H1 (cell line): ENCODE results near the gene UVSSA. TPM values are rescaled to one million over a fixed set of nuclear protein-coding genes. Genes with fewer than 3 reads are reported as not detected.

Experiments
- CTCF ChIA-PET: fragments of 300-600 bp; sonication (Branson Sonifier 250); formaldehyde crosslinking; loops from one replicate; lab custom pipeline; 2021; ENCODE audit not compliant: partially characterized antibody; lab: Charles Lee
- POLR2A ChIA-PET: fragments of 300-600 bp; sonication (Branson Sonifier 250); formaldehyde crosslinking; loops from one replicate; lab custom pipeline; 2021; ENCODE audit warnings: inconsistent platforms; ENCODE audit not compliant: partially characterized antibody; lab: Charles Lee
- DNase-seq, 2 experiments: peaks; one replicate each; pipeline versions ENCODE4 v3.0.0 to v3.0.0-alpha.2; 2010 to 2022; ENCODE audit warnings: low spot score in 2 of 2, low read depth in 1 of 2, mixed read lengths in 1 of 2
- FAIRE-seq: peaks from 2 replicates; lab custom pipeline; 2011; peaks lifted over from hg19 to GRCh38; lab: Jason Lieb, UNC
- H2AFZ ChIP-seq: 2 replicates; pipeline ENCODE4 v1.8.1; 2012; ENCODE audit warnings: low read length, inconsistent platforms
- H2AK5ac ChIP-seq: 2 replicates; pipeline ENCODE4 v1.6.1; 2013; ENCODE audit warnings: low read depth, low read length
- H2BK120ac ChIP-seq: replicated peaks from 2 replicates; pipeline ENCODE3; 2013; ENCODE audit warnings: low read depth, low read length, inconsistent platforms
- H2BK12ac ChIP-seq: 2 replicates; pipeline ENCODE4 v1.6.1; 2013; ENCODE audit warnings: low read depth, low read length
- H2BK15ac ChIP-seq: 2 replicates; pipeline ENCODE4 v1.6.1; 2013; ENCODE audit warnings: low read length
- H2BK20ac ChIP-seq: 2 replicates; pipeline ENCODE4 v1.6.1; 2013; ENCODE audit warnings: low read length
- H2BK5ac ChIP-seq: 2 replicates; pipeline ENCODE4 v1.6.1; 2013; ENCODE audit warnings: low read depth, low read length
- H3K14ac ChIP-seq: 2 replicates; pipeline ENCODE4 v1.6.1; 2013; ENCODE audit warnings: inconsistent platforms; ENCODE audit not compliant: insufficient read length
- H3K18ac ChIP-seq: 2 replicates; pipeline ENCODE4 v1.6.1; 2013; ENCODE audit warnings: low read length; ENCODE audit errors: extremely low read depth
- H3K23ac ChIP-seq: 2 replicates; pipeline ENCODE4 v1.6.1; 2013; ENCODE audit warnings: inconsistent platforms; ENCODE audit not compliant: insufficient read length
- H3K23me2 ChIP-seq: 2 replicates; pipeline ENCODE4 v1.6.1; 2013; ENCODE audit warnings: low read depth, low read length
- H3K27ac ChIP-seq: 2 replicates; pipeline ENCODE4 v1.6.1; 2011; ENCODE audit warnings: low read depth, low read length, inconsistent platforms
- H3K27me3 ChIP-seq, 4 experiments: replicated peaks in 1 of 4; 1 replicate in 1 of 4; 2 replicates in 3 of 4; pipeline versions ENCODE4 v1.6.1 to v1.8.1; 2011 to 2013; ENCODE audit warnings: low read length in 3 of 4, mild to moderate bottlenecking in 3 of 4, inconsistent platforms in 2 of 4, mixed read lengths in 2 of 4, moderate library complexity in 1 of 4; ENCODE audit not compliant: control insufficient read depth in 3 of 4, insufficient read depth in 3 of 4; ENCODE audit errors: extremely low read depth in 1 of 4
- H3K36me3 ChIP-seq, 4 experiments: 2 replicates each; pipeline versions ENCODE4 v1.6.1 to v1.8.1; 2011 to 2013; ENCODE audit warnings: mild to moderate bottlenecking in 4 of 4, low read length in 3 of 4, moderate library complexity in 2 of 4, control low read depth in 1 of 4, inconsistent platforms in 1 of 4; ENCODE audit not compliant: insufficient read depth in 4 of 4, control insufficient read depth in 2 of 4
- H3K4ac ChIP-seq: replicated peaks from 2 replicates; pipeline ENCODE3; 2013; ENCODE audit warnings: low read length, low read depth, mixed read lengths, inconsistent platforms; ENCODE audit not compliant: insufficient read length
- H3K4me1 ChIP-seq, 4 experiments: replicated peaks in 1 of 4; 1 replicate in 1 of 4; 2 replicates in 3 of 4; pipeline versions ENCODE4 v1.6.1 to v1.8.1; 2011 to 2013; ENCODE audit warnings: low read length in 3 of 4, inconsistent platforms in 2 of 4, mixed read lengths in 1 of 4; ENCODE audit not compliant: insufficient read depth in 4 of 4, control insufficient read depth in 3 of 4
- H3K4me2 ChIP-seq, 2 experiments: 2 replicates each; pipeline versions ENCODE4 v1.6.1 to v1.8.1; 2011 to 2013; ENCODE audit warnings: low read depth in 2 of 2, low read length in 2 of 2, control low read depth in 1 of 2, inconsistent platforms in 1 of 2, mild to moderate bottlenecking in 1 of 2; ENCODE audit not compliant: insufficient read depth in 1 of 2
- H3K4me3 ChIP-seq, 4 experiments: fragments of 200-600, 300-600 bp in 1 of 4; sonication (generic), shearing (Covaris generic), sonication (Bioruptor Twin) in 1 of 4; 2 replicates each; pipeline versions ENCODE4 v1.5.1 to v1.8.1; 2011 to 2016; ENCODE audit warnings: low read length in 4 of 4, low read depth in 3 of 4, control low read depth in 2 of 4, inconsistent platforms in 2 of 4, mild to moderate bottlenecking in 2 of 4, mixed read lengths in 1 of 4, moderate library complexity in 1 of 4; ENCODE audit not compliant: insufficient read depth in 2 of 4; ENCODE audit errors: extremely low read depth in 1 of 4
- H3K56ac ChIP-seq: replicated peaks from 2 replicates; pipeline ENCODE3; 2013; ENCODE audit warnings: low read depth, mild to moderate bottlenecking, mixed read lengths, low read length, inconsistent platforms; ENCODE audit not compliant: insufficient read length
- H3K79me1 ChIP-seq: 2 replicates; pipeline ENCODE4 v1.6.1; 2013; ENCODE audit warnings: low read depth, low read length, control low read depth
- H3K79me2 ChIP-seq, 2 experiments: 2 replicates each; pipeline versions ENCODE4 v1.6.1 to v1.8.1; 2012 to 2013; ENCODE audit warnings: low read length in 2 of 2, mild to moderate bottlenecking in 2 of 2, inconsistent platforms in 1 of 2; ENCODE audit not compliant: insufficient read depth in 2 of 2, control insufficient read depth in 1 of 2
- H3K9ac ChIP-seq, 4 experiments: replicated peaks in 1 of 4; 1 replicate in 1 of 4; 2 replicates in 3 of 4; pipeline versions ENCODE4 v1.6.1 to v1.8.1; 2011 to 2013; ENCODE audit warnings: low read depth in 3 of 4, low read length in 3 of 4, control low read depth in 2 of 4, mild to moderate bottlenecking in 2 of 4, moderate library complexity in 2 of 4, inconsistent platforms in 1 of 4; ENCODE audit errors: extremely low read depth in 1 of 4
- H3K9me3 ChIP-seq, 2 experiments: 2 replicates each; pipeline versions ENCODE4 v1.6.1 to v1.8.1; 2012 to 2013; ENCODE audit warnings: mild to moderate bottlenecking in 2 of 2, moderate library complexity in 2 of 2, control low read depth in 1 of 2, inconsistent platforms in 1 of 2, low read depth in 1 of 2, low read length in 1 of 2, mixed read lengths in 1 of 2; ENCODE audit not compliant: insufficient read depth in 2 of 2
- H4K20me1 ChIP-seq, 2 experiments: replicated peaks in 1 of 2; 2 replicates each; pipeline versions ENCODE3 to v1.8.1; 2011 to 2013; ENCODE audit warnings: inconsistent platforms in 2 of 2, low read length in 2 of 2, mild to moderate bottlenecking in 1 of 2; ENCODE audit not compliant: insufficient read depth in 2 of 2, control insufficient read depth in 1 of 2
- H4K5ac ChIP-seq: 2 replicates; pipeline ENCODE4 v1.6.1; 2013; ENCODE audit warnings: low read length, low read depth, mixed read lengths, inconsistent platforms; ENCODE audit not compliant: insufficient read length
- H4K8ac ChIP-seq: 2 replicates; pipeline ENCODE4 v1.8.0; 2013; ENCODE audit warnings: mild to moderate bottlenecking, moderate library complexity, low read length, inconsistent platforms; ENCODE audit not compliant: insufficient read depth; ENCODE audit errors: extremely low read depth
- H4K91ac ChIP-seq: replicated peaks from 2 replicates; pipeline ENCODE3; 2013; ENCODE audit warnings: low read length, mixed read lengths, inconsistent platforms; ENCODE audit not compliant: insufficient read length
- BRCA1 ChIP-seq: IDR thresholded peaks from 2 replicates; pipeline ENCODE4 v1.6.1; 2012; ENCODE audit warnings: low read depth, low read length, improper control_type of control experiment
- CEBPB ChIP-seq: IDR thresholded peaks from 2 replicates; pipeline ENCODE4 v1.6.1; 2012; ENCODE audit warnings: low read depth, low read length
- E2F6 ChIP-seq: IDR thresholded peaks from 2 replicates; pipeline ENCODE4 v1.6.1; 2012; ENCODE audit warnings: inconsistent platforms
- WGBS, 2 experiments: shearing (Covaris generic) in 1 of 2; methylation state at CpG; one replicate each; pipeline versions ENCODE4 v1.1.6 to v1.1.7; 2013 to 2015; ENCODE audit warnings: low lambda C conversion rate in 2 of 2, mixed read lengths in 2 of 2, inconsistent platforms in 1 of 2, low coverage in 1 of 2, missing lambda C conversion rate in 1 of 2; ENCODE audit not compliant: insufficient replicate concordance in 2 of 2, insufficient coverage in 1 of 2, insufficient read length in 1 of 2; ENCODE audit errors: extremely low coverage in 1 of 2, missing lambda C conversion rate in 1 of 2; 5-methylcytosine and 5-hydroxymethylcytosine counted together
- polyA plus RNA-seq, 7 experiments: library from polyadenylated mRNA; depleted of rRNA in 3 of 7; stranded (reverse) in 5 of 7; unstranded in 2 of 7; fragments of >200 nt in 5 of 7; fragments of 200-250 nt in 2 of 7; gene quantifications; 1 replicate in 5 of 7; 2 replicates in 1 of 7; 4 replicates in 1 of 7; pipeline versions ENCODE4 v1.2.1 to v1.2.3, GENCODE V29; 2011 to 2013; ENCODE audit warnings: missing spikeins in 2 of 7, mixed read lengths in 2 of 7
- total RNA-seq: library from RNA; stranded (reverse); fragmentation: NEBNext Ultra II Directional; extraction: Animal tissue kit (Norgen Biotek cat#: 25700); gene quantifications from 2 replicates; pipeline ENCODE4 v1.2.1, GENCODE V29; 2021

Gene UVSSA
- total and polyA plus RNA-seq, 2 of the 8 experiments (the other 6 are each of a cell fraction or from before 2014, with no cell fraction given): 14.5 to 19.4 TPM

- Histone ChIP-seq H3K56ac (no peak overlapping the region), H3K4me3 (no peak overlapping the region), H2BK20ac (no peak overlapping the region), H3K23ac (no peak overlapping the region), H3K79me2 (no peaks in the 10 kb centered on the region), H2AK5ac (no peak overlapping the region), H3K9ac (no peak overlapping the region), H3K27ac (no peak overlapping the region), H4K91ac (no peak overlapping the region), H3K4ac (no peak overlapping the region), H3K79me1 (peaks cover 3% of the 10 kb centered on the region), H2BK12ac (no peak overlapping the region), H3K36me3 (peaks cover 10 to 66% (median 46%) of the 10 kb centered on the region in 4 experiments), H2BK15ac (no peak overlapping the region), H3K18ac (no peak overlapping the region), H4K8ac (no peak overlapping the region), H4K20me1 (peaks cover 5 to 22% of the 10 kb centered on the region in 2 experiments), H2AFZ (no peak overlapping the region), H2BK120ac (no peak overlapping the region), H3K4me1 (no peaks in the 10 kb centered on the region), H3K4me2 (no peak overlapping the region), H4K5ac (no peak overlapping the region), H3K27me3 (no peaks in the 10 kb centered on the region), H3K23me2 (no peaks in the 10 kb centered on the region), H3K9me3 (no peaks in the 10 kb centered on the region), H3K14ac (no peak overlapping the region), H2BK5ac (no peak overlapping the region; the same call in 1 of the 2 replicates)
- FAIRE-seq (no peak), DNase-seq (no peak)
- TF ChIP-seq CEBPB (no peak), E2F6 (no peak), BRCA1 (no peak)
- ChIA-PET CTCF (no interaction called here), POLR2A (interaction anchor here (0.9 kb wide), 1 partner anchor 10 kb away, joined by 4 read pairs; no protein-coding TSS in a partner anchor)
- 91% methylated on average over 11 of the region's 11 CpGs; no CpG with 5 or more reads in 1 of the 2 experiments for WGBS, 2 experiments
These were observed 9.6 kb upstream of the UVSSA start for GRCh38 chr4:1337376-1337831.
